Neural cell (in vitro differentiated cells): Measurements from ENCODE around the gene ZFYVE28. TPM values are rescaled to one million over a fixed set of nuclear protein-coding genes. Genes with fewer than 3 reads are reported as not detected.

Source experiments
- H2AFZ ChIP-seq: fragments of 200-600, 300-800 bp; sonication (generic), shearing (Covaris generic); 2 replicates; pipeline ENCODE4 v1.6.0; 2014; ENCODE audit warnings: low read depth, mild to moderate bottlenecking, antibody characterized with exemption, low read length, moderate library complexity
- H3F3A ChIP-seq: fragments of 200-600 bp; shearing (Covaris generic); 2 replicates; pipeline ENCODE4 v1.6.1; 2016; ENCODE audit warnings: mild to moderate bottlenecking, moderate library complexity, mixed read lengths, antibody characterized with exemption, low read length; ENCODE audit not compliant: insufficient read depth, poor library complexity, severe bottlenecking
- H3K27ac ChIP-seq: fragments of 200-600, 300-800 bp; sonication (generic), shearing (Covaris generic); 2 replicates; pipeline ENCODE4 v1.5.1; 2014; ENCODE audit warnings: mild to moderate bottlenecking, low read length, moderate library complexity
- H3K27me3 ChIP-seq: fragments of 300-800, 200-600 bp; sonication (generic), shearing (Covaris generic); 2 replicates; pipeline ENCODE4 v1.6.0; 2014; ENCODE audit warnings: mild to moderate bottlenecking, low read depth, low read length, moderate library complexity; ENCODE audit not compliant: insufficient read depth
- H3K36me3 ChIP-seq: fragments of 300-800, 200-600 bp; sonication (generic), shearing (Covaris generic); 2 replicates; pipeline ENCODE4 v1.5.1; 2014; ENCODE audit warnings: mild to moderate bottlenecking, antibody characterized with exemption, low read length, moderate library complexity; ENCODE audit not compliant: insufficient read depth
- H3K4me2 ChIP-seq: fragments of 300-800, 200-600 bp; sonication (generic), shearing (Covaris generic); 2 replicates; pipeline ENCODE4 v1.6.0; 2014; ENCODE audit warnings: mild to moderate bottlenecking, low read length
- H3K4me3 ChIP-seq: fragments of 300-800, 200-600 bp; sonication (generic), shearing (Covaris generic); 2 replicates; pipeline ENCODE4 v1.5.1; 2014; ENCODE audit warnings: mild to moderate bottlenecking, low read length, moderate library complexity
- H3K79me2 ChIP-seq: fragments of 200-600 bp; shearing (Covaris generic); replicated peaks from 2 replicates; pipeline ENCODE4 v1.6.0; 2014; ENCODE audit warnings: mild to moderate bottlenecking, low read length, moderate library complexity; ENCODE audit not compliant: insufficient read depth
- H3K9ac ChIP-seq: fragments of 300-800, 200-600 bp; sonication (generic), shearing (Covaris generic); 2 replicates; pipeline ENCODE4 v1.6.1; 2016; ENCODE audit warnings: mild to moderate bottlenecking, low read length, mixed read lengths
- H3K9me2 ChIP-seq: fragments of 200-600 bp; shearing (Covaris generic); 2 replicates; pipeline ENCODE4 v1.6.1; 2016; ENCODE audit warnings: mild to moderate bottlenecking, low read length, mixed read lengths; ENCODE audit not compliant: insufficient read depth
- H3K9me3 ChIP-seq: fragments of 200-600, 300-800 bp; sonication (generic), shearing (Covaris generic); 2 replicates; pipeline ENCODE4 v1.6.1; 2016; ENCODE audit warnings: mild to moderate bottlenecking, mixed run types, low read length, moderate library complexity, mixed read lengths
- H4K20me1 ChIP-seq: fragments of 200-600 bp; shearing (Covaris generic); 2 replicates; pipeline ENCODE4 v1.6.1; 2016; ENCODE audit warnings: mild to moderate bottlenecking, mixed run types; ENCODE audit not compliant: insufficient read depth
- EP300 ChIP-seq: fragments of 450-650 bp; conservative IDR thresholded peaks from 2 replicates; pipeline ENCODE4 v1.6.1; 2014; ENCODE audit warnings: antibody characterized with exemption, mild to moderate bottlenecking, moderate library complexity; ENCODE audit not compliant: poor library complexity, severe bottlenecking
- EZH2 ChIP-seq: fragments of 200-600, 300-800 bp; shearing (Covaris generic), sonication (generic); IDR thresholded peaks from 2 replicates; pipeline ENCODE4 v1.6.1; 2014; ENCODE audit warnings: antibody characterized with exemption, low read length, borderline replicate concordance, mild to moderate bottlenecking; ENCODE audit not compliant: insufficient read depth, poor library complexity, severe bottlenecking
- MXI1 ChIP-seq: fragments of 450-650 bp; conservative IDR thresholded peaks from 2 replicates; pipeline ENCODE4 v1.6.1; 2014; ENCODE audit warnings: antibody characterized with exemption, mild to moderate bottlenecking; ENCODE audit not compliant: poor library complexity, severe bottlenecking
- POLR2AphosphoS5 ChIP-seq: IDR thresholded peaks from 2 replicates; pipeline ENCODE4 v1.6.1; 2012
- RAD21 ChIP-seq: fragments of 450-650 bp; conservative IDR thresholded peaks from 2 replicates; pipeline ENCODE4 v1.6.1; 2014; ENCODE audit warnings: antibody characterized with exemption, mild to moderate bottlenecking, moderate library complexity
- SMC3 ChIP-seq: fragments of 450-650 bp; conservative IDR thresholded peaks from 2 replicates; pipeline ENCODE4 v1.6.1; 2014; ENCODE audit warnings: antibody characterized with exemption, mild to moderate bottlenecking, moderate library complexity; ENCODE audit not compliant: poor library complexity
- TAF1 ChIP-seq: IDR thresholded peaks from 2 replicates; pipeline ENCODE4 v1.6.1; 2012; ENCODE audit warnings: low read depth
- polyA plus RNA-seq: library from polyadenylated mRNA; depleted of rRNA; stranded (reverse); fragments of >200 nt; gene quantifications from 2 replicates; pipeline ENCODE4 v1.2.3, GENCODE V29; 2014
- TF ChIP-seq, protein P1 (sequence below): fragments of 450-650 bp; IDR thresholded peaks from 2 replicates; pipeline ENCODE4 v1.5.1; 2014; ENCODE audit warnings: antibody characterized with exemption, mild to moderate bottlenecking, moderate library complexity; ENCODE audit not compliant: poor library complexity, severe bottlenecking
- TF ChIP-seq, protein P2 (sequence below): IDR thresholded peaks from 2 replicates; pipeline ENCODE4 v1.6.1; 2012; ENCODE audit warnings: borderline replicate concordance

Gene ZFYVE28
- polyA plus RNA-seq, 1 donor from 2014 or later, result 2.4 TPM

DNA sequence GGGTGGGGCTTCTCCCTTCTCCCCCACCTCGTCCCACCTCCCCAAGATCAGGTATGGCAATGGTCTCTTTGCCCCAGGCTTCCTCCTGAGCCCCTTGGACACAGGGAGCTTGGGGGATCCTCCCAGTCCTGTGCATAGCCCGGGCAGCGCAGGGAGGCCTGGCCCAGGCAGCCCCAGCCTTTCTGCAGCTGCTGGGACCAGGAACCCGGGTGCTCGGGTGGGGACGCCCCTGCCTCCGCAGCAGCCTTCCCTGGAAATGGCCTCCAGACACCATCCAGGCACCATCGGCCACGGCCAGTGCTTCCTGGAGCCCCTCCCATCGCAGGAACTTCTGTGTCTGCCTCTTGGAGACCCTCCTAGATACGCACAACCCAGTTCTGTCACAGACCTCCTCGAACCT, 150.6 kb downstream of the ZFYVE28 start:
- no peaks in the 10 kb centered on the region for H3K27me3 ChIP-seq
- H3K9me2 ChIP-seq, result no peaks in the 10 kb centered on the region
- H3F3A ChIP-seq, result no peaks in the 10 kb centered on the region
- no peak overlapping the region for H2AFZ ChIP-seq
- no peak overlapping the region for H3K4me2 ChIP-seq
- TF ChIP-seq, protein P1, sequence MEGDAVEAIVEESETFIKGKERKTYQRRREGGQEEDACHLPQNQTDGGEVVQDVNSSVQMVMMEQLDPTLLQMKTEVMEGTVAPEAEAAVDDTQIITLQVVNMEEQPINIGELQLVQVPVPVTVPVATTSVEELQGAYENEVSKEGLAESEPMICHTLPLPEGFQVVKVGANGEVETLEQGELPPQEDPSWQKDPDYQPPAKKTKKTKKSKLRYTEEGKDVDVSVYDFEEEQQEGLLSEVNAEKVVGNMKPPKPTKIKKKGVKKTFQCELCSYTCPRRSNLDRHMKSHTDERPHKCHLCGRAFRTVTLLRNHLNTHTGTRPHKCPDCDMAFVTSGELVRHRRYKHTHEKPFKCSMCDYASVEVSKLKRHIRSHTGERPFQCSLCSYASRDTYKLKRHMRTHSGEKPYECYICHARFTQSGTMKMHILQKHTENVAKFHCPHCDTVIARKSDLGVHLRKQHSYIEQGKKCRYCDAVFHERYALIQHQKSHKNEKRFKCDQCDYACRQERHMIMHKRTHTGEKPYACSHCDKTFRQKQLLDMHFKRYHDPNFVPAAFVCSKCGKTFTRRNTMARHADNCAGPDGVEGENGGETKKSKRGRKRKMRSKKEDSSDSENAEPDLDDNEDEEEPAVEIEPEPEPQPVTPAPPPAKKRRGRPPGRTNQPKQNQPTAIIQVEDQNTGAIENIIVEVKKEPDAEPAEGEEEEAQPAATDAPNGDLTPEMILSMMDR, result no peak
- no peak for TF ChIP-seq EP300
- TF ChIP-seq EZH2, result no peak
- TF ChIP-seq SMC3, result no peak
- TF ChIP-seq, protein P2, sequence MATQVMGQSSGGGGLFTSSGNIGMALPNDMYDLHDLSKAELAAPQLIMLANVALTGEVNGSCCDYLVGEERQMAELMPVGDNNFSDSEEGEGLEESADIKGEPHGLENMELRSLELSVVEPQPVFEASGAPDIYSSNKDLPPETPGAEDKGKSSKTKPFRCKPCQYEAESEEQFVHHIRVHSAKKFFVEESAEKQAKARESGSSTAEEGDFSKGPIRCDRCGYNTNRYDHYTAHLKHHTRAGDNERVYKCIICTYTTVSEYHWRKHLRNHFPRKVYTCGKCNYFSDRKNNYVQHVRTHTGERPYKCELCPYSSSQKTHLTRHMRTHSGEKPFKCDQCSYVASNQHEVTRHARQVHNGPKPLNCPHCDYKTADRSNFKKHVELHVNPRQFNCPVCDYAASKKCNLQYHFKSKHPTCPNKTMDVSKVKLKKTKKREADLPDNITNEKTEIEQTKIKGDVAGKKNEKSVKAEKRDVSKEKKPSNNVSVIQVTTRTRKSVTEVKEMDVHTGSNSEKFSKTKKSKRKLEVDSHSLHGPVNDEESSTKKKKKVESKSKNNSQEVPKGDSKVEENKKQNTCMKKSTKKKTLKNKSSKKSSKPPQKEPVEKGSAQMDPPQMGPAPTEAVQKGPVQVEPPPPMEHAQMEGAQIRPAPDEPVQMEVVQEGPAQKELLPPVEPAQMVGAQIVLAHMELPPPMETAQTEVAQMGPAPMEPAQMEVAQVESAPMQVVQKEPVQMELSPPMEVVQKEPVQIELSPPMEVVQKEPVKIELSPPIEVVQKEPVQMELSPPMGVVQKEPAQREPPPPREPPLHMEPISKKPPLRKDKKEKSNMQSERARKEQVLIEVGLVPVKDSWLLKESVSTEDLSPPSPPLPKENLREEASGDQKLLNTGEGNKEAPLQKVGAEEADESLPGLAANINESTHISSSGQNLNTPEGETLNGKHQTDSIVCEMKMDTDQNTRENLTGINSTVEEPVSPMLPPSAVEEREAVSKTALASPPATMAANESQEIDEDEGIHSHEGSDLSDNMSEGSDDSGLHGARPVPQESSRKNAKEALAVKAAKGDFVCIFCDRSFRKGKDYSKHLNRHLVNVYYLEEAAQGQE, result no peak
- TF ChIP-seq POLR2AphosphoS5, result no peak
- TF ChIP-seq RAD21, result no peak
- no peak for TF ChIP-seq TAF1
- TF ChIP-seq MXI1, result no peak
- H4K20me1 ChIP-seq, result no peaks in the 10 kb centered on the region
- H3K9ac ChIP-seq, result no peak overlapping the region
- no peaks in the 10 kb centered on the region for H3K79me2 ChIP-seq
- no peak overlapping the region for H3K27ac ChIP-seq
- H3K9me3 ChIP-seq, result no peaks in the 10 kb centered on the region
- H3K4me3 ChIP-seq, result no peak overlapping the region
- H3K36me3 ChIP-seq, result no peaks in the 10 kb centered on the region

DNA sequence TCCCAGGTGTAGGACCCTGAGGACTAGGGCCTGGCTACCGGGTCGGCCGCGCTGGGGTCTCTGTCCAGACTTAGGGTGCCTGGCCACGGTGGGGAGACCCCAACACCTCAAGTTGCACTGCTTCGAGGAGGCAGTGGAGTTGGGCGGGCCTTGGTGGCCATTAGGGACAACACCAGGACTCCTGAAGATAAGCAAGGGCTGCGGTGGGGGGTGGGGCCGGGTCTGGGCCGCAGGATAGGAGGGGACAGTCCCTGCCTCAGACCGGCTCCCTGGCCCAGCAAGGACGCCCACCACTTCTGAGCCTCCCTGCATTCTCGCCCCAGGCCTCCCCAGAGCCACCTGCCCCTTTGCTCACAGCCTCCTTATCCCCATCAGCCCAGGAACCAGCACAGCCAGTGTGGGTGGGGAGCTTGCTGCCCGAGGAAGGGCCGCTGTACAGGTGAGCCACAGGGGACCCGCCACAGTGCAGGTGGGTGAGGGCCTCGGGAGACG, 151.1 kb downstream of the ZFYVE28 start:
- Histone ChIP-seq H3K9me3 (no peaks in the 10 kb centered on the region), H4K20me1 (no peaks in the 10 kb centered on the region), H3K9me2 (no peaks in the 10 kb centered on the region), H3K36me3 (no peaks in the 10 kb centered on the region), H2AFZ (no peak overlapping the region), H3K9ac (no peak overlapping the region), H3F3A (no peaks in the 10 kb centered on the region), H3K79me2 (no peaks in the 10 kb centered on the region), H3K4me2 (no peak overlapping the region), H3K4me3 (no peak overlapping the region), H3K27me3 (no peaks in the 10 kb centered on the region), H3K27ac (no peak overlapping the region)
- TF ChIP-seq MXI1, result no peak
- no peak for TF ChIP-seq RAD21
- TF ChIP-seq, protein P1, result no peak
- no peak for TF ChIP-seq EP300
- TF ChIP-seq SMC3, result no peak
- no peak for TF ChIP-seq TAF1
- TF ChIP-seq EZH2, result no peak
- TF ChIP-seq, protein P2, result no peak
- TF ChIP-seq POLR2AphosphoS5, result no peak
